IMR-90 (cell line): ENCODE results near the gene ANKRD52. TPM values are rescaled to one million over a fixed set of nuclear protein-coding genes. Genes with fewer than 3 reads are reported as not detected.

ENCODE experiments used
- ATAC-seq: fragments of 200-7000 bp; cut with Tn5 transposase; 2 replicates; pipeline ENCODE4 v1.9.1; 2020; ENCODE audit warnings: low read depth, mild to moderate bottlenecking, moderate library complexity
- BruUV-seq: library from RNA; stranded (reverse); fragments of 400-500 nt; replicated peaks from 2 replicates; lab custom pipeline; 2021; lab: Mats Ljungman, UMichigan
- CTCF ChIA-PET: fragments of 300-600 bp; formaldehyde crosslinking; extraction: SDS; loops from one replicate; lab custom pipeline; 2021; ENCODE audit warnings: antibody characterized with exemption; lab: Yijun Ruan, JAX
- POLR2A ChIA-PET: fragments of 300-600 bp; sonication (Branson Sonifier 250); formaldehyde crosslinking; loops from one replicate; lab custom pipeline; 2022; ENCODE audit warnings: antibody characterized with exemption; ENCODE audit not compliant: unreplicated experiment; lab: Charles Lee
- DNase-seq: peaks from one replicate; pipeline ENCODE4 v3.0.0; 2013
- H2AFZ ChIP-seq: replicated peaks from 2 replicates; pipeline ENCODE3; 2013; ENCODE audit warnings: low read length, mild to moderate bottlenecking; ENCODE audit not compliant: poor library complexity
- H2AK5ac ChIP-seq: 2 replicates; pipeline ENCODE4 v1.6.1; 2013; ENCODE audit warnings: low read depth, low read length, inconsistent platforms
- H2AK9ac ChIP-seq: replicated peaks from 2 replicates; pipeline ENCODE3; 2013; ENCODE audit warnings: mild to moderate bottlenecking, low read depth, low read length, moderate library complexity; ENCODE audit not compliant: poor library complexity
- H2BK120ac ChIP-seq: 2 replicates; pipeline ENCODE4 v1.6.1; 2013; ENCODE audit warnings: low read depth, low read length, inconsistent platforms
- H2BK15ac ChIP-seq: 3 replicates; pipeline ENCODE4 v1.6.1; 2013; ENCODE audit warnings: low read depth, low read length, inconsistent platforms
- H2BK20ac ChIP-seq: 2 replicates; pipeline ENCODE4 v1.6.1; 2013; ENCODE audit warnings: low read depth, mild to moderate bottlenecking, inconsistent platforms, low read length, moderate library complexity
- H2BK5ac ChIP-seq: 2 replicates; pipeline ENCODE4 v1.6.1; 2013; ENCODE audit warnings: mild to moderate bottlenecking, low read depth, low read length, inconsistent platforms; ENCODE audit not compliant: poor library complexity, severe bottlenecking
- H3K14ac ChIP-seq: replicated peaks from 2 replicates; pipeline ENCODE4 v1.6.1; 2013; ENCODE audit warnings: low read depth, low read length, inconsistent platforms
- H3K18ac ChIP-seq: 2 replicates; pipeline ENCODE4 v1.6.1; 2013; ENCODE audit warnings: low read depth, low read length, control low read depth
- H3K23ac ChIP-seq: 2 replicates; pipeline ENCODE4 v1.6.1; 2013; ENCODE audit warnings: low read depth, low read length, inconsistent platforms
- H3K27ac ChIP-seq: 2 replicates; pipeline ENCODE4 v1.5.1; 2013; ENCODE audit warnings: mild to moderate bottlenecking, control low read depth, low read length; ENCODE audit not compliant: insufficient read depth
- H3K27me3 ChIP-seq: 2 replicates; pipeline ENCODE4 v1.6.1; 2013; ENCODE audit warnings: low read length; ENCODE audit not compliant: control insufficient read depth, insufficient read depth
- H3K36me3 ChIP-seq: 2 replicates; pipeline ENCODE4 v1.6.1; 2013; ENCODE audit warnings: low read length, mixed read lengths; ENCODE audit not compliant: control insufficient read depth, insufficient read depth
- H3K4ac ChIP-seq: 2 replicates; pipeline ENCODE4 v1.6.1; 2013; ENCODE audit warnings: low read depth, low read length, inconsistent platforms
- H3K4me1 ChIP-seq: 2 replicates; pipeline ENCODE4 v1.6.1; 2013; ENCODE audit warnings: low read length, mixed read lengths; ENCODE audit not compliant: control insufficient read depth, insufficient read depth
- H3K4me2 ChIP-seq: 2 replicates; pipeline ENCODE4 v1.6.1; 2013; ENCODE audit warnings: low read depth, mild to moderate bottlenecking, control low read depth, low read length, moderate library complexity
- H3K4me3 ChIP-seq: 2 replicates; pipeline ENCODE4 v1.5.1; 2013; ENCODE audit warnings: low read depth, mild to moderate bottlenecking, control low read depth, low read length, moderate library complexity; ENCODE audit not compliant: insufficient read depth
- H3K56ac ChIP-seq: 2 replicates; pipeline ENCODE4 v1.6.1; 2013; ENCODE audit warnings: low read length, inconsistent platforms; ENCODE audit not compliant: insufficient read depth; ENCODE audit errors: extremely low read depth
- H3K79me1 ChIP-seq, 2 experiments: 2 replicates each; pipeline ENCODE4 v1.6.1; 2013; ENCODE audit warnings: low read length in 2 of 2, inconsistent platforms in 1 of 2, low read depth in 1 of 2
- H3K9ac ChIP-seq: 2 replicates; pipeline ENCODE4 v1.6.1; 2013; ENCODE audit warnings: low read depth, low read length, control low read depth
- H3K9me1 ChIP-seq: 2 replicates; pipeline ENCODE4 v1.6.1; 2013; ENCODE audit warnings: low read length, inconsistent platforms; ENCODE audit not compliant: insufficient read depth
- H3K9me3 ChIP-seq: 2 replicates; pipeline ENCODE4 v1.6.1; 2013; ENCODE audit warnings: low read length; ENCODE audit not compliant: control insufficient read depth, insufficient read depth
- H4K20me1 ChIP-seq: 2 replicates; pipeline ENCODE4 v1.6.1; 2013; ENCODE audit warnings: low read length, inconsistent platforms; ENCODE audit not compliant: insufficient read depth
- H4K5ac ChIP-seq: 2 replicates; pipeline ENCODE4 v1.6.1; 2013; ENCODE audit warnings: mild to moderate bottlenecking, low read depth, low read length, control low read depth
- H4K8ac ChIP-seq, 2 experiments: 2 replicates each; pipeline ENCODE4 v1.6.1; 2013; ENCODE audit warnings: low read depth in 2 of 2, low read length in 2 of 2, control low read depth in 1 of 2, inconsistent platforms in 1 of 2
- H4K91ac ChIP-seq: 2 replicates; pipeline ENCODE4 v1.6.1; 2013; ENCODE audit warnings: low read depth, low read length, inconsistent platforms; ENCODE audit not compliant: insufficient read depth
- BHLHE40 ChIP-seq: fragments of 150-350 bp; IDR thresholded peaks from 2 replicates; pipeline ENCODE4 v1.6.1; 2016; ENCODE audit warnings: mild to moderate bottlenecking, low read depth, low read length
- MAFK ChIP-seq: IDR thresholded peaks from 2 replicates; pipeline ENCODE4 v1.6.1; 2012; ENCODE audit warnings: low read depth, low read length, improper control_type of control experiment
- MAZ ChIP-seq: IDR thresholded peaks from 2 replicates; pipeline ENCODE4 v1.6.1; 2012; ENCODE audit warnings: low read depth, mild to moderate bottlenecking, low read length, improper control_type of control experiment, moderate library complexity, borderline replicate concordance
- WGBS, 2 experiments: methylation state at CpG; one replicate each; pipeline versions ENCODE4 v1.1.5 to v1.1.7; 2013; ENCODE audit warnings: missing lambda C conversion rate in 2 of 2; ENCODE audit not compliant: insufficient read length in 1 of 2; ENCODE audit errors: extremely low coverage in 2 of 2; 5-methylcytosine and 5-hydroxymethylcytosine counted together
- dilution Hi-C: fragments of 300-500 bp; cut with HindIII; formaldehyde crosslinking; loops from one replicate; pipeline ENCODE4 v1.14.3; 2018; ENCODE audit warnings: low sequenced_read_pairs; ENCODE audit not compliant: unreplicated experiment
- in situ Hi-C: fragments of 300-500 bp; cut with MboI; formaldehyde crosslinking; loops from 3 replicates; pipeline ENCODE4 v1.14.3; 2019; ENCODE audit warnings: low sequenced_read_pairs, inconsistent platforms, mixed read lengths
- intact Hi-C: fragments of 100-400 bp; cut with micrococcal nuclease; formaldehyde crosslinking; loops from 2 replicates; pipeline ENCODE4 v1.10.0; 2022
- polyA plus RNA-seq, 3 experiments: library from polyadenylated mRNA; depleted of rRNA; stranded (reverse); fragments of >200 nt; gene quantifications; 2 replicates each; pipeline ENCODE4 v1.2.3, GENCODE V29; 2012; ENCODE audit warnings: low replicate concordance in 1 of 3
- total RNA-seq: library from RNA; depleted of rRNA; stranded (reverse); fragments of >200 nt; gene quantifications from 2 replicates; pipeline ENCODE4 v1.2.3, GENCODE V29; 2012

Gene ANKRD52
- total and polyA plus RNA-seq, 2 of the 4 experiments (the other 2 are of a cell fraction), result 15.4 to 35.9 TPM

- peaks cover 4% of the 10 kb centered on the region; the same call in 1 of the 2 replicates for H3K4me1 ChIP-seq
- dilution Hi-C loops, result no loop called here
- H2BK5ac ChIP-seq, result peak overlapping the region; percentile 94
- peaks cover 26 to 53% of the 10 kb centered on the region in 2 experiments for H3K79me1 ChIP-seq
- H3K56ac ChIP-seq, result peak overlapping the region; percentile 93
- ChIA-PET POLR2A (interaction anchor here (0.6 to 1.7 kb wide), 7 partner anchors 7 to 1940 kb away, joined by 3 to 5 read pairs (median 4); partner anchors contain the start of genes ANKRD52 and SMARCC2), CTCF (interaction anchor here (0.6 to 2.0 kb wide), 12 partner anchors 13 to 1623 kb away, joined by 3 to 22 read pairs (median 4); partner anchors contain the start of gene SMARCC2)
- TF ChIP-seq MAZ (peak; percentile 86; the same call in 1 of the 2 replicates), BHLHE40 (peak; percentile 65), MAFK (no peak)
- H3K14ac ChIP-seq, result peak overlapping the region; percentile 98
- H3K4me3 ChIP-seq, result peak overlapping the region; percentile 79
- peak overlapping the region; percentile 67; the same call in 2 of the 3 replicates for H2BK15ac ChIP-seq
- peak overlapping the region; percentile 60 for H4K5ac ChIP-seq
- ATAC-seq (peak; percentile 28), DNase-seq (peak; percentile 73)
- peak overlapping the region; percentile 95 for H2AK9ac ChIP-seq
- peak overlapping the region; percentile 98 for H3K4ac ChIP-seq
- no peaks in the 10 kb centered on the region for H3K9me3 ChIP-seq
- H3K27ac ChIP-seq, result peak overlapping the region; percentile 95
- peaks cover 9% of the 10 kb centered on the region for H3K36me3 ChIP-seq
- H3K4me2 ChIP-seq, result peak overlapping the region; percentile 93
- H3K9me1 ChIP-seq, result peaks cover 16% of the 10 kb centered on the region
- peak overlapping the region; percentile 96 for H4K91ac ChIP-seq
- TSS peak; percentile 81 for BruUV-seq
- peak overlapping the region; percentile 88 for H3K18ac ChIP-seq
- H2BK20ac ChIP-seq, result no peak overlapping the region
- peaks cover 10% of the 10 kb centered on the region; the same call in 1 of the 2 replicates for H4K20me1 ChIP-seq
- in situ Hi-C loops, result no loop called here
- H3K9ac ChIP-seq, result peak overlapping the region; percentile 95
- peak overlapping the region; percentile 81 for H2BK120ac ChIP-seq
- WGBS, 2 experiments, result 0% methylated on average over 9 of the region's 21 CpGs; no CpG with 5 or more reads in 1 of the 2 experiments
- H4K8ac ChIP-seq, result peak overlapping the region; percentile 74 to 84; a peak in 3 of 4 replicates
- peak overlapping the region; percentile 92 for H2AK5ac ChIP-seq
- H3K27me3 ChIP-seq, result no peaks in the 10 kb centered on the region
- intact Hi-C loops, result loop anchor here (2.0 kb wide), 2 partner anchors 14 to 62 kb away; partner anchors contain the start of gene MYL6
- H2AFZ ChIP-seq, result peak overlapping the region; percentile 87
- H3K23ac ChIP-seq, result peak overlapping the region; percentile 87
Measured at GRCh38 chr12:56221232-56221756, 36.9 kb downstream of the ANKRD52 start.
